ENCODE measurements around the gene COG7. TPM values are rescaled to one million over a fixed set of nuclear protein-coding genes. Genes with fewer than 3 reads are reported as not detected.

The COG7 gene
- polyA plus RNA-seq, 1 donor (not counting 4 experiments of a cell fraction or from before 2014, with no cell fraction given), result 14.7 TPM

GRCh38 chr16:23373436-23374219 is 79.4 kb downstream of the COG7 start:
- Histone ChIP-seq H3K4me1 (ENCODE audit: control insufficient read depth, extremely low read depth, insufficient read depth, low read length) (peaks cover 4% of the 10 kb centered on the region), H3K9me1 (ENCODE audit: control insufficient read depth, extremely low read depth, insufficient read depth, low read length) (no peaks in the 10 kb centered on the region), H3K4me3 (ENCODE audit: control insufficient read depth in 2 of 3, extremely low read depth in 1 of 3, insufficient read depth in 2 of 3, low read depth in 1 of 3, low read length in 3 of 3) (no peak overlapping the region), H3K36me3 (ENCODE audit: control insufficient read depth in 2 of 2, extremely low read depth in 1 of 2, insufficient read depth in 2 of 2, low read length in 2 of 2) (no peaks in the 10 kb centered on the region), H2AFZ (ENCODE audit: control insufficient read depth, low read length) (no peak overlapping the region), H3K27ac (ENCODE audit: control insufficient read depth, insufficient read depth, low read length) (no peak overlapping the region), H3K9ac (ENCODE audit: control insufficient read depth, extremely low read depth, insufficient read depth, low read length) (no peak overlapping the region), H3K27me3 (ENCODE audit: control insufficient read depth, extremely low read depth, insufficient read depth, low read length) (no peaks in the 10 kb centered on the region), H3K79me2 (ENCODE audit: control insufficient read depth, insufficient read depth, low read length) (no peaks in the 10 kb centered on the region), H3K4me2 (ENCODE audit: control insufficient read depth, extremely low read depth, insufficient read depth, low read depth, low read length) (no peak overlapping the region), H3K9me3 (ENCODE audit: control insufficient read depth, low read depth, low read length) (no peaks in the 10 kb centered on the region), H4K20me1 (ENCODE audit: control insufficient read depth, extremely low read depth, insufficient read depth, low read length) (no peaks in the 10 kb centered on the region)
- dilution Hi-C loops (cut with MboI; ENCODE audit: extremely low pct_ligation_motif_present, low sequenced_read_pairs), result no loop called here
- TF ChIP-seq, protein P1, sequence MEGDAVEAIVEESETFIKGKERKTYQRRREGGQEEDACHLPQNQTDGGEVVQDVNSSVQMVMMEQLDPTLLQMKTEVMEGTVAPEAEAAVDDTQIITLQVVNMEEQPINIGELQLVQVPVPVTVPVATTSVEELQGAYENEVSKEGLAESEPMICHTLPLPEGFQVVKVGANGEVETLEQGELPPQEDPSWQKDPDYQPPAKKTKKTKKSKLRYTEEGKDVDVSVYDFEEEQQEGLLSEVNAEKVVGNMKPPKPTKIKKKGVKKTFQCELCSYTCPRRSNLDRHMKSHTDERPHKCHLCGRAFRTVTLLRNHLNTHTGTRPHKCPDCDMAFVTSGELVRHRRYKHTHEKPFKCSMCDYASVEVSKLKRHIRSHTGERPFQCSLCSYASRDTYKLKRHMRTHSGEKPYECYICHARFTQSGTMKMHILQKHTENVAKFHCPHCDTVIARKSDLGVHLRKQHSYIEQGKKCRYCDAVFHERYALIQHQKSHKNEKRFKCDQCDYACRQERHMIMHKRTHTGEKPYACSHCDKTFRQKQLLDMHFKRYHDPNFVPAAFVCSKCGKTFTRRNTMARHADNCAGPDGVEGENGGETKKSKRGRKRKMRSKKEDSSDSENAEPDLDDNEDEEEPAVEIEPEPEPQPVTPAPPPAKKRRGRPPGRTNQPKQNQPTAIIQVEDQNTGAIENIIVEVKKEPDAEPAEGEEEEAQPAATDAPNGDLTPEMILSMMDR (optimal IDR thresholded peaks at IDR 0.05 in 1 of 3, IDR thresholded peaks at IDR 0.05 in 1 of 3, conservative IDR thresholded peaks at IDR 0.05 in 1 of 3; ENCODE audit: extremely low read depth in 1 of 3, insufficient read depth in 2 of 3, low read length in 3 of 3), result no peak
- no peak for TF ChIP-seq EZH2 (IDR thresholded peaks at IDR 0.05; ENCODE audit: low read length)
- DNase-seq (ENCODE audit: low read depth, low spot score), result no peak
- FAIRE-seq, result no peak

DNA sequence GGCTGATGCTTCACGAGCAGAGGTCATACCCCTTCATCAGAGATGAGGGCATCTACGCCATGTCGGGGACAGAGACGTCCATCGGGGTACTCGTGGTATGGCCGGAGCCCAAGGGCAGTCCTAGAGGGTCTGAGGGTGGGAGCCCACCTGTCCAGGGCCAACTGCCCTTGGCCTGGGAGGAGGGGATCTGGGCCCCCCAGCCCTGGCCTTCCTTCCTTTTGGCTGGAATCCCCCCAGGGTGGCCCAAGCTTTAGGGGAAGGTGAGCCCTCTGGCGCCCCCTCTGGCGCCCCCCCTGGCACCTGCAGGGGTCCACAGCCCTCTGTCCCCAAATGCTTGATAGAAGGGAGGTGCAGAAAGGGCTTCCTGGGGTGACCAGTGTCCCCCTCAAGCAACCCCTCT is 81.6 kb downstream of the COG7 start:
- Histone ChIP-seq H3K9ac (ENCODE audit: control insufficient read depth, extremely low read depth, insufficient read depth, low read length) (no peak overlapping the region), H3K79me2 (ENCODE audit: control insufficient read depth, insufficient read depth, low read length) (no peaks in the 10 kb centered on the region), H3K27ac (ENCODE audit: control insufficient read depth, insufficient read depth, low read length) (no peak overlapping the region), H4K20me1 (ENCODE audit: control insufficient read depth, extremely low read depth, insufficient read depth, low read length) (no peaks in the 10 kb centered on the region), H2AFZ (ENCODE audit: control insufficient read depth, low read length) (no peak overlapping the region), H3K9me1 (ENCODE audit: control insufficient read depth, extremely low read depth, insufficient read depth, low read length) (no peaks in the 10 kb centered on the region), H3K9me3 (ENCODE audit: control insufficient read depth, low read depth, low read length) (no peaks in the 10 kb centered on the region), H3K27me3 (ENCODE audit: control insufficient read depth, extremely low read depth, insufficient read depth, low read length) (no peaks in the 10 kb centered on the region), H3K4me1 (ENCODE audit: control insufficient read depth, extremely low read depth, insufficient read depth, low read length) (peaks cover 10% of the 10 kb centered on the region), H3K36me3 (ENCODE audit: control insufficient read depth in 2 of 2, extremely low read depth in 1 of 2, insufficient read depth in 2 of 2, low read length in 2 of 2) (no peaks in the 10 kb centered on the region), H3K4me2 (ENCODE audit: control insufficient read depth, extremely low read depth, insufficient read depth, low read depth, low read length) (no peak overlapping the region), H3K4me3 (ENCODE audit: control insufficient read depth in 2 of 3, extremely low read depth in 1 of 3, insufficient read depth in 2 of 3, low read depth in 1 of 3, low read length in 3 of 3) (no peak overlapping the region)
- TF ChIP-seq, protein P1 (optimal IDR thresholded peaks at IDR 0.05 in 1 of 3, IDR thresholded peaks at IDR 0.05 in 1 of 3, conservative IDR thresholded peaks at IDR 0.05 in 1 of 3; ENCODE audit: extremely low read depth in 1 of 3, insufficient read depth in 2 of 3, low read length in 3 of 3), result no peak
- no peak for TF ChIP-seq EZH2 (IDR thresholded peaks at IDR 0.05; ENCODE audit: low read length)
- dilution Hi-C loops (cut with MboI; ENCODE audit: extremely low pct_ligation_motif_present, low sequenced_read_pairs), result no loop called here
- FAIRE-seq (no peak), DNase-seq (ENCODE audit: low read depth, low spot score) (no peak)

Measured in keratinocyte (primary cell).